GM12878 (cell line): ENCODE results near the gene DOK7. TPM values are rescaled to one million over a fixed set of nuclear protein-coding genes. Genes with fewer than 3 reads are reported as not detected.

Experiments
- polyA plus RNA-seq, 11 experiments: library from polyadenylated mRNA; depleted of rRNA in 4 of 11; unstranded in 6 of 11; stranded (reverse) in 5 of 11; fragments of >200 nt; fragmentation: Nextera tagmentation in 4 of 11; fragmentation: Illumina TruSeq in 1 of 11; extraction: Ambion mirVana in 4 of 11; extraction: Trizol in 1 of 11; gene quantifications; 1 replicate in 1 of 11; 2 replicates in 10 of 11; pipeline versions ENCODE4 v1.2.1 to v1.2.3, GENCODE V29; 2011 to 2016; ENCODE audit warnings: inconsistent platforms in 2 of 11, missing spikeins in 2 of 11, low read depth in 1 of 11
- total RNA-seq, 4 experiments: library from RNA; depleted of rRNA in 3 of 4; stranded (reverse); fragments of >200 nt in 3 of 4; fragmentation: Illumina TruSeq in 1 of 4; extraction: Trizol in 1 of 4; gene quantifications; 2 replicates each; pipeline versions ENCODE4 v1.2.1 to v1.2.3, GENCODE V29; 2013 to 2021

The DOK7 gene
- total and polyA plus RNA-seq, 10 of the 15 experiments (the other 5 are each of a cell fraction or from before 2014, with no cell fraction given): 0.04 to 0.46 (median 0.18) TPM; not detected in 4

Other genes starting within 250 kb of the DOK7 start
- 0.11 and 0.28 TPM in 2 replicates for gene MSANTD1, start 214.1 kb upstream of the DOK7 start, total RNA-seq (2014; rRNA removed)
- gene MSANTD1, start 214.1 kb upstream of the DOK7 start, total RNA-seq (2014; rRNA removed; fragmentation: Illumina TruSeq; extraction: Trizol): 0.14 and 0.22 TPM in 2 replicates
- 0.37 and 0.87 TPM in 2 replicates for gene MSANTD1, start 214.1 kb upstream of the DOK7 start, total RNA-seq (2021)
- gene MSANTD1, start 214.1 kb upstream of the DOK7 start, polyA plus RNA-seq (2011; rRNA removed): 0.04 and 0.11 TPM in 2 replicates
- 0.07 TPM in 1 of 2 replicates, not detected in the other for gene MSANTD1, start 214.1 kb upstream of the DOK7 start, polyA plus RNA-seq (2014; fragmentation: Illumina TruSeq; extraction: Trizol)
- gene MSANTD1, start 214.1 kb upstream of the DOK7 start, polyA plus RNA-seq (2014; fragmentation: Nextera tagmentation; extraction: Ambion mirVana): not detected
- gene MSANTD1, start 214.1 kb upstream of the DOK7 start, polyA plus RNA-seq (2014; rRNA removed): 0.22 and 0.38 TPM in 2 replicates
- under 1 TPM; 0.21 to 0.55 TPM for gene MSANTD1, start 214.1 kb upstream of the DOK7 start, polyA plus RNA-seq (2016; fragmentation: Nextera tagmentation; extraction: Ambion mirVana)
- 0.51 and 0.76 TPM in 2 replicates for gene RGS12, start 170.3 kb upstream of the DOK7 start, total RNA-seq (2014; rRNA removed)
- 0.41 and 1.1 TPM in 2 replicates for gene RGS12, start 170.3 kb upstream of the DOK7 start, total RNA-seq (2014; rRNA removed; fragmentation: Illumina TruSeq; extraction: Trizol)
- gene RGS12, start 170.3 kb upstream of the DOK7 start, total RNA-seq (2021): 0.85 and 2.2 TPM in 2 replicates
- gene RGS12, start 170.3 kb upstream of the DOK7 start, polyA plus RNA-seq (2011; rRNA removed): 0.37 and 0.39 TPM in 2 replicates
- 0.06 and 0.40 TPM in 2 replicates for gene RGS12, start 170.3 kb upstream of the DOK7 start, polyA plus RNA-seq (2014; fragmentation: Illumina TruSeq; extraction: Trizol)
- under 1 TPM; 0.02 to 0.07 TPM for gene RGS12, start 170.3 kb upstream of the DOK7 start, polyA plus RNA-seq (2014; fragmentation: Nextera tagmentation; extraction: Ambion mirVana)
- 0.28 and 0.96 TPM in 2 replicates for gene RGS12, start 170.3 kb upstream of the DOK7 start, polyA plus RNA-seq (2014; rRNA removed)
- gene RGS12, start 170.3 kb upstream of the DOK7 start, polyA plus RNA-seq (2016; fragmentation: Nextera tagmentation; extraction: Ambion mirVana): 1 to 10 TPM in 1 of 2 experiments, under 1 TPM in 1; 0.99 to 1.2 TPM
- not detected in 2 replicates for gene HGFAC, start 21.3 kb upstream of the DOK7 start, total RNA-seq (2014; rRNA removed)
- not detected in 2 replicates for gene HGFAC, start 21.3 kb upstream of the DOK7 start, total RNA-seq (2014; rRNA removed; fragmentation: Illumina TruSeq; extraction: Trizol)
- gene HGFAC, start 21.3 kb upstream of the DOK7 start, total RNA-seq (2021): 0.38 TPM in 1 of 2 replicates, not detected in the other
- gene HGFAC, start 21.3 kb upstream of the DOK7 start, polyA plus RNA-seq (2011; rRNA removed): not detected in 2 replicates
- not detected in 2 replicates for gene HGFAC, start 21.3 kb upstream of the DOK7 start, polyA plus RNA-seq (2014; fragmentation: Illumina TruSeq; extraction: Trizol)
- gene HGFAC, start 21.3 kb upstream of the DOK7 start, polyA plus RNA-seq (2014; fragmentation: Nextera tagmentation; extraction: Ambion mirVana): not detected
- not detected in 2 replicates for gene HGFAC, start 21.3 kb upstream of the DOK7 start, polyA plus RNA-seq (2014; rRNA removed)
- not detected for gene HGFAC, start 21.3 kb upstream of the DOK7 start, polyA plus RNA-seq (2016; fragmentation: Nextera tagmentation; extraction: Ambion mirVana)
- gene LRPAP1, start 69.1 kb downstream of the DOK7 start, total RNA-seq (2014; rRNA removed): 48.7 and 51.2 TPM in 2 replicates
- 22.5 and 23.7 TPM in 2 replicates for gene LRPAP1, start 69.1 kb downstream of the DOK7 start, total RNA-seq (2014; rRNA removed; fragmentation: Illumina TruSeq; extraction: Trizol)
- gene LRPAP1, start 69.1 kb downstream of the DOK7 start, total RNA-seq (2021): 51.5 and 51.9 TPM in 2 replicates
- gene LRPAP1, start 69.1 kb downstream of the DOK7 start, polyA plus RNA-seq (2011; rRNA removed): 34.7 and 60.2 TPM in 2 replicates
- 11.6 and 25.2 TPM in 2 replicates for gene LRPAP1, start 69.1 kb downstream of the DOK7 start, polyA plus RNA-seq (2014; fragmentation: Illumina TruSeq; extraction: Trizol)
- 1 to 10 TPM; 1.0 to 3.2 TPM for gene LRPAP1, start 69.1 kb downstream of the DOK7 start, polyA plus RNA-seq (2014; fragmentation: Nextera tagmentation; extraction: Ambion mirVana)
- 51.0 and 54.2 TPM in 2 replicates for gene LRPAP1, start 69.1 kb downstream of the DOK7 start, polyA plus RNA-seq (2014; rRNA removed)
- gene LRPAP1, start 69.1 kb downstream of the DOK7 start, polyA plus RNA-seq (2016; fragmentation: Nextera tagmentation; extraction: Ambion mirVana): 100 to 1,000 TPM in 1 of 2 experiments, 10 to 100 TPM in 1; 97.5 to 100 TPM